ENCODE data around the gene ATP6V0B.

ATP6V0B gene

GRCh38 chr1:43974443-43975248, at the start of gene ATP6V0B:
TSS of gene ATP6V0B (plus strand) at chr1:43974960. CDS start at chr1:43975041, 81 bp downstream.
- DNase-seq (ENCODE audit: low spot score), result peak; percentile 95

GRCh38 chr1:43925846-43926245, 48.9 kb upstream of the ATP6V0B start:
- no peak for DNase-seq (ENCODE audit: low spot score)

GRCh38 chr1:43930168-43930948, 44.4 kb upstream of the ATP6V0B start:
- DNase-seq (ENCODE audit: low spot score), result no peak

GRCh38 chr1:43930949-43931275, 43.8 kb upstream of the ATP6V0B start:
- no peak for DNase-seq (ENCODE audit: low spot score)

- DNase-seq (ENCODE audit: low spot score), result no peak
Observed at GRCh38 chr1:43931711-43932660, 42.8 kb upstream of the ATP6V0B start.

GRCh38 chr1:43932786-43933385, 41.9 kb upstream of the ATP6V0B start:
- DNase-seq (ENCODE audit: low spot score), result no peak

GRCh38 chr1:43933386-43934100, 41.2 kb upstream of the ATP6V0B start, which contains the start of gene ARTN:
TSS of gene ARTN (plus strand) at chr1:43933801. CDS start at chr1:43935657, 1,856 bp downstream.
- no peak for DNase-seq (ENCODE audit: low spot score)

- peak; percentile 45 for DNase-seq (ENCODE audit: low spot score)
Observed at GRCh38 chr1:43934101-43934985, 40.4 kb upstream of the ATP6V0B start.

GRCh38 chr1:43934986-43935324, 39.8 kb upstream of the ATP6V0B start:
- no peak for DNase-seq (ENCODE audit: low spot score)

GRCh38 chr1:43935711-43936427, 38.9 kb upstream of the ATP6V0B start:
- DNase-seq (ENCODE audit: low spot score), result no peak

- DNase-seq (ENCODE audit: low spot score), result no peak
Observed at GRCh38 chr1:43936431-43937151, 38.2 kb upstream of the ATP6V0B start.

- DNase-seq (ENCODE audit: low spot score), result no peak
Observed at GRCh38 chr1:43937179-43937865, 37.4 kb upstream of the ATP6V0B start.

GRCh38 chr1:43938383-43938782, 36.4 kb upstream of the ATP6V0B start:
- DNase-seq (ENCODE audit: low spot score), result no peak

GRCh38 chr1:43938892-43939587, 35.7 kb upstream of the ATP6V0B start:
- no peak for DNase-seq (ENCODE audit: low spot score)

- DNase-seq (ENCODE audit: low spot score), result no peak
Observed at GRCh38 chr1:43942411-43942810, 32.3 kb upstream of the ATP6V0B start.

- no peak for DNase-seq (ENCODE audit: low spot score)
Observed at GRCh38 chr1:43944860-43945259, 29.9 kb upstream of the ATP6V0B start.

- DNase-seq (ENCODE audit: low spot score), result no peak
Observed at GRCh38 chr1:43945674-43946235, 29.0 kb upstream of the ATP6V0B start.
